B cell (primary cell): ENCODE results near the gene HSDL2.

ENCODE experiments used
- CTCF ChIP-seq: fragments of 200-600 bp; IDR thresholded peaks from one replicate; pipeline ENCODE4 v1.8.0; 2022; ENCODE audit warnings: antibody characterized with exemption, mild to moderate bottlenecking
- EZH2 ChIP-seq: IDR thresholded peaks from 2 replicates; pipeline ENCODE4 v1.6.1; 2012; ENCODE audit warnings: borderline replicate concordance, low read depth, mild to moderate bottlenecking, moderate library complexity, low read length; ENCODE audit not compliant: insufficient read depth, poor library complexity, severe bottlenecking

GRCh38 chr9:112500842-112501241, 120.9 kb downstream of the HSDL2 start:
- TF ChIP-seq CTCF (no peak), EZH2 (no peak)
